ENCODE data around the gene ZMIZ2. TPM values are rescaled to one million over a fixed set of nuclear protein-coding genes. Genes with fewer than 3 reads are reported as not detected.
"Not testable (repeated sequence)": the region's sequence is repeated elsewhere in the genome, so short reads cannot be mapped to it uniquely, and the experiment has no call there.

ZMIZ2 gene
- total RNA-seq, 1 donor from 2014 or later = 105 TPM

- no peaks in the 10 kb centered on the region for H3K27me3 Mint-ChIP-seq (ENCODE audit: low read depth)
- H3K36me3 Mint-ChIP-seq (ENCODE audit: low read depth) = peaks cover 27% of the 10 kb centered on the region
- intact Hi-C loops (cut with micrococcal nuclease) = no loop called here
- H3K9me3 Mint-ChIP-seq = no peaks in the 10 kb centered on the region
- no peak overlapping the region for H3K27ac Mint-ChIP-seq
- H3K4me3 Mint-ChIP-seq (ENCODE audit: low read depth) = no peak overlapping the region
- H3K4me1 Mint-ChIP-seq (ENCODE audit: low read depth) = peaks cover 2% of the 10 kb centered on the region
- DNase-seq (ENCODE audit: low spot score) = no peak
These were observed 36.6 kb upstream of the ZMIZ2 start for GRCh38 chr7:44712012-44712411.

GRCh38 chr7:44713141-44713540, 35.5 kb upstream of the ZMIZ2 start:
- H3K4me3 Mint-ChIP-seq (ENCODE audit: low read depth) = no peak overlapping the region
- no peak for DNase-seq (ENCODE audit: low spot score)
- no peaks in the 10 kb centered on the region for H3K27me3 Mint-ChIP-seq (ENCODE audit: low read depth)
- intact Hi-C loops (cut with micrococcal nuclease) = no loop called here
- no peaks in the 10 kb centered on the region for H3K9me3 Mint-ChIP-seq
- no peak overlapping the region for H3K27ac Mint-ChIP-seq
- peaks cover 2% of the 10 kb centered on the region for H3K4me1 Mint-ChIP-seq (ENCODE audit: low read depth)
- peaks cover 17% of the 10 kb centered on the region for H3K36me3 Mint-ChIP-seq (ENCODE audit: low read depth)

- no peak for DNase-seq (ENCODE audit: low spot score)
- H3K4me1 Mint-ChIP-seq (ENCODE audit: low read depth) = peaks cover 2% of the 10 kb centered on the region
- no peaks in the 10 kb centered on the region for H3K27me3 Mint-ChIP-seq (ENCODE audit: low read depth)
- H3K9me3 Mint-ChIP-seq = no peaks in the 10 kb centered on the region
- H3K4me3 Mint-ChIP-seq (ENCODE audit: low read depth) = no peak overlapping the region
- intact Hi-C loops (cut with micrococcal nuclease) = no loop called here
- peaks cover 17% of the 10 kb centered on the region for H3K36me3 Mint-ChIP-seq (ENCODE audit: low read depth)
- H3K27ac Mint-ChIP-seq = no peak overlapping the region
These were observed 34.8 kb upstream of the ZMIZ2 start for GRCh38 chr7:44713680-44714335.

GRCh38 chr7:44716205-44716604, 32.4 kb upstream of the ZMIZ2 start:
- Mint-ChIP-seq H3K4me1 (ENCODE audit: low read depth) (peaks cover 2% of the 10 kb centered on the region), H3K27me3 (ENCODE audit: low read depth) (no peaks in the 10 kb centered on the region), H3K9me3 (no peaks in the 10 kb centered on the region), H3K27ac (no peak overlapping the region), H3K36me3 (ENCODE audit: low read depth) (no peaks in the 10 kb centered on the region), H3K4me3 (ENCODE audit: low read depth) (no peak overlapping the region)
- intact Hi-C loops (cut with micrococcal nuclease) = no loop called here
- no peak for DNase-seq (ENCODE audit: low spot score)

GRCh38 chr7:44720301-44720700, 28.3 kb upstream of the ZMIZ2 start:
- Mint-ChIP-seq H3K9me3 (peaks cover 4% of the 10 kb centered on the region), H3K4me3 (ENCODE audit: low read depth) (no peak overlapping the region), H3K36me3 (ENCODE audit: low read depth) (no peaks in the 10 kb centered on the region), H3K4me1 (ENCODE audit: low read depth) (no peaks in the 10 kb centered on the region), H3K27ac (no peak overlapping the region), H3K27me3 (ENCODE audit: low read depth) (no peaks in the 10 kb centered on the region)
- no peak for DNase-seq (ENCODE audit: low spot score)
- intact Hi-C loops (cut with micrococcal nuclease) = no loop called here

- Mint-ChIP-seq H3K27me3 (ENCODE audit: low read depth) (peaks cover 6% of the 10 kb centered on the region), H3K27ac (no peak overlapping the region), H3K4me1 (ENCODE audit: low read depth) (peaks cover 4% of the 10 kb centered on the region), H3K36me3 (ENCODE audit: low read depth) (no peaks in the 10 kb centered on the region), H3K9me3 (peaks cover 4% of the 10 kb centered on the region), H3K4me3 (ENCODE audit: low read depth) (no peak overlapping the region)
- intact Hi-C loops (cut with micrococcal nuclease) = no loop called here
- DNase-seq (ENCODE audit: low spot score) = no peak
These were observed 24.4 kb upstream of the ZMIZ2 start for GRCh38 chr7:44724276-44724675.

GRCh38 chr7:44726250-44726649, 22.4 kb upstream of the ZMIZ2 start:
- intact Hi-C loops (cut with micrococcal nuclease); H3K27me3 Mint-ChIP-seq (ENCODE audit: low read depth); DNase-seq (ENCODE audit: low spot score); H3K4me3 Mint-ChIP-seq (ENCODE audit: low read depth); H3K36me3 Mint-ChIP-seq (ENCODE audit: low read depth); H3K27ac Mint-ChIP-seq; H3K9me3 Mint-ChIP-seq; H3K4me1 Mint-ChIP-seq (ENCODE audit: low read depth): not testable (repeated sequence)

GRCh38 chr7:44727158-44727936, 21.3 kb upstream of the ZMIZ2 start:
- peaks cover 4% of the 10 kb centered on the region for H3K4me1 Mint-ChIP-seq (ENCODE audit: low read depth)
- H3K36me3 Mint-ChIP-seq (ENCODE audit: low read depth) = no peaks in the 10 kb centered on the region
- no peak overlapping the region for H3K4me3 Mint-ChIP-seq (ENCODE audit: low read depth)
- no peak overlapping the region for H3K27ac Mint-ChIP-seq
- intact Hi-C loops (cut with micrococcal nuclease) = no loop called here
- peaks cover 6% of the 10 kb centered on the region for H3K27me3 Mint-ChIP-seq (ENCODE audit: low read depth)
- H3K9me3 Mint-ChIP-seq = no peaks in the 10 kb centered on the region
- DNase-seq (ENCODE audit: low spot score) = no peak

- intact Hi-C loops (cut with micrococcal nuclease) = no loop called here
- no peaks in the 10 kb centered on the region for H3K36me3 Mint-ChIP-seq (ENCODE audit: low read depth)
- peaks cover 6% of the 10 kb centered on the region for H3K27me3 Mint-ChIP-seq (ENCODE audit: low read depth)
- H3K4me3 Mint-ChIP-seq (ENCODE audit: low read depth) = no peak overlapping the region
- no peak overlapping the region for H3K27ac Mint-ChIP-seq
- H3K4me1 Mint-ChIP-seq (ENCODE audit: low read depth) = peaks cover 4% of the 10 kb centered on the region
- no peaks in the 10 kb centered on the region for H3K9me3 Mint-ChIP-seq
- DNase-seq (ENCODE audit: low spot score) = no peak
These were observed 20.7 kb upstream of the ZMIZ2 start for GRCh38 chr7:44727937-44728262.

- Mint-ChIP-seq H3K27ac (no peak overlapping the region), H3K4me3 (ENCODE audit: low read depth) (no peak overlapping the region), H3K4me1 (ENCODE audit: low read depth) (peaks cover 7% of the 10 kb centered on the region), H3K9me3 (no peaks in the 10 kb centered on the region), H3K27me3 (ENCODE audit: low read depth) (peaks cover 6% of the 10 kb centered on the region), H3K36me3 (ENCODE audit: low read depth) (no peaks in the 10 kb centered on the region)
- intact Hi-C loops (cut with micrococcal nuclease) = no loop called here
- DNase-seq (ENCODE audit: low spot score) = no peak
These were observed 18.6 kb upstream of the ZMIZ2 start for GRCh38 chr7:44729949-44730590.

GRCh38 chr7:44732971-44733370, 15.7 kb upstream of the ZMIZ2 start:
- peaks cover 11% of the 10 kb centered on the region for H3K4me1 Mint-ChIP-seq (ENCODE audit: low read depth)
- intact Hi-C loops (cut with micrococcal nuclease); H3K27ac Mint-ChIP-seq; H3K36me3 Mint-ChIP-seq (ENCODE audit: low read depth); DNase-seq (ENCODE audit: low spot score); H3K27me3 Mint-ChIP-seq (ENCODE audit: low read depth); H3K4me3 Mint-ChIP-seq (ENCODE audit: low read depth); H3K9me3 Mint-ChIP-seq: not testable (repeated sequence)

- Mint-ChIP-seq H3K9me3 (no peaks in the 10 kb centered on the region), H3K27ac (no peak overlapping the region), H3K4me1 (ENCODE audit: low read depth) (peaks cover 11% of the 10 kb centered on the region), H3K4me3 (ENCODE audit: low read depth) (no peak overlapping the region), H3K27me3 (ENCODE audit: low read depth) (no peaks in the 10 kb centered on the region), H3K36me3 (ENCODE audit: low read depth) (no peaks in the 10 kb centered on the region)
- no peak for DNase-seq (ENCODE audit: low spot score)
- intact Hi-C loops (cut with micrococcal nuclease) = loop anchor here (2.0 kb wide), 1 partner anchor 63 kb away; the partner anchor contains the start of gene PPIA
These were observed 14.8 kb upstream of the ZMIZ2 start for GRCh38 chr7:44733708-44734481.
